Neuronal stem cell (in vitro differentiated cells): Measurements from ENCODE around the gene MRPL14.

Source experiments
- DNase-seq: peaks from one replicate; pipeline ENCODE4 v3.0.0-alpha.2; 2013; ENCODE audit warnings: low spot score
- H2AFZ ChIP-seq: one replicate; pipeline ENCODE4 v1.6.1; 2013; ENCODE audit warnings: mild to moderate bottlenecking, low read length, inconsistent platforms
- H2AK5ac ChIP-seq: 2 replicates; pipeline ENCODE4 v1.6.1; 2013; ENCODE audit warnings: low read depth, mild to moderate bottlenecking, inconsistent platforms, low read length, moderate library complexity, mixed read lengths
- H2BK120ac ChIP-seq: 2 replicates; pipeline ENCODE4 v1.6.1; 2013; ENCODE audit warnings: low read depth, mild to moderate bottlenecking, inconsistent platforms, low read length, moderate library complexity, mixed read lengths
- H2BK12ac ChIP-seq: one replicate; pipeline ENCODE4 v1.6.1; 2013; ENCODE audit warnings: low read length, inconsistent platforms
- H2BK15ac ChIP-seq: 2 replicates; pipeline ENCODE4 v1.6.1; 2013; ENCODE audit warnings: mild to moderate bottlenecking, low read length, inconsistent platforms, mixed read lengths
- H2BK5ac ChIP-seq: one replicate; pipeline ENCODE4 v1.6.1; 2013; ENCODE audit warnings: inconsistent platforms, mild to moderate bottlenecking, low read length, moderate library complexity
- H3K14ac ChIP-seq: one replicate; pipeline ENCODE4 v1.6.1; 2013; ENCODE audit warnings: low read length, inconsistent platforms
- H3K18ac ChIP-seq: 2 replicates; pipeline ENCODE4 v1.6.1; 2013; ENCODE audit warnings: low read length, inconsistent platforms
- H3K23ac ChIP-seq: 2 replicates; pipeline ENCODE4 v1.6.1; 2013; ENCODE audit warnings: low read depth, mild to moderate bottlenecking, mixed read lengths, low read length, inconsistent platforms; ENCODE audit not compliant: poor library complexity
- H3K27ac ChIP-seq: replicated peaks from 3 replicates; pipeline ENCODE4 v1.5.1; 2013; ENCODE audit warnings: low read length, inconsistent platforms
- H3K27me3 ChIP-seq, 3 experiments: 2 replicates each; pipeline ENCODE4 v1.6.1; 2013; ENCODE audit warnings: low read length in 3 of 3, mild to moderate bottlenecking in 2 of 3, inconsistent platforms in 1 of 3, low read depth in 1 of 3, mixed read lengths in 1 of 3, moderate library complexity in 1 of 3; ENCODE audit not compliant: control insufficient read depth in 3 of 3, insufficient read depth in 3 of 3
- H3K36me3 ChIP-seq, 2 donors: replicated peaks in 1 of 2; 2 replicates each; pipeline ENCODE4 v1.6.1; 2013; ENCODE audit warnings: low read length in 2 of 2; ENCODE audit not compliant: control insufficient read depth in 2 of 2, insufficient read depth in 2 of 2
- H3K4ac ChIP-seq: 2 replicates; pipeline ENCODE4 v1.6.1; 2013; ENCODE audit warnings: inconsistent platforms, mild to moderate bottlenecking, low read length, moderate library complexity
- H3K4me1 ChIP-seq, 2 donors: 1 replicate in 1 of 2; 2 replicates in 1 of 2; pipeline ENCODE4 v1.6.1; 2013; ENCODE audit warnings: low read length in 2 of 2, low read depth in 1 of 2; ENCODE audit not compliant: control insufficient read depth in 2 of 2, insufficient read depth in 1 of 2
- H3K4me2 ChIP-seq: one replicate; pipeline ENCODE4 v1.6.1; 2013; ENCODE audit warnings: mild to moderate bottlenecking, low read length, inconsistent platforms; ENCODE audit not compliant: insufficient read depth, poor library complexity, severe bottlenecking
- H3K4me3 ChIP-seq, 2 donors: 2 replicates each; pipeline ENCODE4 v1.5.1; 2013; ENCODE audit warnings: low read length in 2 of 2, mild to moderate bottlenecking in 2 of 2, inconsistent platforms in 1 of 2, moderate library complexity in 1 of 2
- H3K79me1 ChIP-seq: one replicate; pipeline ENCODE4 v1.6.1; 2013; ENCODE audit warnings: low read depth, mild to moderate bottlenecking, inconsistent platforms, low read length, moderate library complexity
- H3K9ac ChIP-seq: one replicate; pipeline ENCODE4 v1.6.1; 2013; ENCODE audit warnings: mild to moderate bottlenecking, low read depth, low read length, inconsistent platforms; ENCODE audit not compliant: poor library complexity
- H3K9me3 ChIP-seq, 2 donors: replicated peaks in 1 of 2; 2 replicates each; pipeline versions ENCODE3 to v1.6.1; 2013; ENCODE audit warnings: low read length in 2 of 2, mild to moderate bottlenecking in 2 of 2, inconsistent platforms in 1 of 2, low read depth in 1 of 2, mixed read lengths in 1 of 2, moderate library complexity in 1 of 2; ENCODE audit not compliant: control insufficient read depth in 2 of 2, insufficient read depth in 1 of 2
- H4K8ac ChIP-seq: one replicate; pipeline ENCODE4 v1.6.1; 2013; ENCODE audit warnings: low read depth, mild to moderate bottlenecking, inconsistent platforms, low read length, moderate library complexity
- H4K91ac ChIP-seq: one replicate; pipeline ENCODE4 v1.6.1; 2013; ENCODE audit warnings: low read length, low read depth, mild to moderate bottlenecking, inconsistent platforms; ENCODE audit not compliant: poor library complexity
- WGBS, 2 donors: extraction: QIAGEN DNeasy Blood & Tissue Kit; methylation state at CpG; one replicate each; pipeline ENCODE4 v1.1.7; 2013; ENCODE audit warnings: missing lambda C conversion rate in 2 of 2, mixed read lengths in 1 of 2; ENCODE audit not compliant: insufficient read length in 2 of 2, insufficient replicate concordance in 1 of 2; ENCODE audit errors: extremely low coverage in 2 of 2; 5-methylcytosine and 5-hydroxymethylcytosine counted together

Gene MRPL14

GRCh38 chr6:44104481-44105021 lies 22.7 kb downstream of the MRPL14 start:
- no peak overlapping the region for H3K18ac ChIP-seq
- peaks cover 6% of the 10 kb centered on the region for H3K79me1 ChIP-seq
- H3K4me1 ChIP-seq, result peaks cover 5 to 6% of the 10 kb centered on the region in 2 donors
- no peak overlapping the region for H3K14ac ChIP-seq
- H2BK120ac ChIP-seq, result no peak overlapping the region
- no peak overlapping the region for H4K8ac ChIP-seq
- H3K9me3 ChIP-seq, result peaks cover 0 to 2% of the 10 kb centered on the region in 2 donors
- no peak overlapping the region for H3K4me3 ChIP-seq
- H2AFZ ChIP-seq, result no peak overlapping the region
- H3K4me2 ChIP-seq, result no peak overlapping the region
- no peaks in the 10 kb centered on the region for H3K27me3 ChIP-seq
- no peak overlapping the region for H2BK15ac ChIP-seq
- no peak overlapping the region for H2AK5ac ChIP-seq
- H4K91ac ChIP-seq, result no peak overlapping the region
- H3K4ac ChIP-seq, result no peak overlapping the region
- peaks cover 61 to 75% of the 10 kb centered on the region in 2 donors for H3K36me3 ChIP-seq
- H2BK5ac ChIP-seq, result no peak overlapping the region
- H2BK12ac ChIP-seq, result no peak overlapping the region
- WGBS, 2 donors, result no CpG with 5 or more reads among the region's 3 CpGs
- no peak overlapping the region for H3K27ac ChIP-seq
- no peak overlapping the region for H3K9ac ChIP-seq
- DNase-seq, result no peak
- no peak overlapping the region for H3K23ac ChIP-seq

GRCh38 chr6:44102527-44102926 lies 24.7 kb downstream of the MRPL14 start:
- H3K4me3 ChIP-seq, result no peak overlapping the region
- no peak overlapping the region for H3K4ac ChIP-seq
- H2BK15ac ChIP-seq, result no peak overlapping the region
- H3K23ac ChIP-seq, result no peak overlapping the region
- H3K4me1 ChIP-seq, result peaks cover 5 to 6% of the 10 kb centered on the region in 2 donors
- H3K14ac ChIP-seq, result no peak overlapping the region
- H2AK5ac ChIP-seq, result no peak overlapping the region
- H2BK120ac ChIP-seq, result no peak overlapping the region
- H4K8ac ChIP-seq, result no peak overlapping the region
- H2BK5ac ChIP-seq, result no peak overlapping the region
- no peak overlapping the region for H4K91ac ChIP-seq
- no peak overlapping the region for H3K9ac ChIP-seq
- no peak overlapping the region for H3K18ac ChIP-seq
- WGBS, 2 donors, result no CpG with 5 or more reads among the region's 2 CpGs
- H3K36me3 ChIP-seq, result peaks cover 51 to 66% of the 10 kb centered on the region in 2 donors
- no peak for DNase-seq
- H3K9me3 ChIP-seq, result peaks cover 0 to 2% of the 10 kb centered on the region in 2 donors
- H3K27me3 ChIP-seq, result no peaks in the 10 kb centered on the region
- peaks cover 6% of the 10 kb centered on the region for H3K79me1 ChIP-seq
- no peak overlapping the region for H2AFZ ChIP-seq
- H3K4me2 ChIP-seq, result no peak overlapping the region
- no peak overlapping the region for H3K27ac ChIP-seq
- no peak overlapping the region for H2BK12ac ChIP-seq

- no peak overlapping the region for H2AFZ ChIP-seq
- no peak overlapping the region for H2BK120ac ChIP-seq
- H3K4me2 ChIP-seq, result no peak overlapping the region
- H3K27ac ChIP-seq, result no peak overlapping the region
- H3K4ac ChIP-seq, result no peak overlapping the region
- H2BK12ac ChIP-seq, result peak overlapping the region; percentile 30
- H3K14ac ChIP-seq, result no peak overlapping the region
- H3K9ac ChIP-seq, result peak overlapping the region; percentile 37
- H3K4me3 ChIP-seq, result no peak overlapping the region
- H3K23ac ChIP-seq, result no peak overlapping the region
- no peak overlapping the region for H2AK5ac ChIP-seq
- H3K79me1 ChIP-seq, result peaks cover 4% of the 10 kb centered on the region
- no peak overlapping the region for H3K18ac ChIP-seq
- peaks cover 47 to 62% of the 10 kb centered on the region in 2 donors for H3K36me3 ChIP-seq
- no peak overlapping the region for H4K8ac ChIP-seq
- H3K9me3 ChIP-seq, result peaks cover 0 to 2% of the 10 kb centered on the region in 2 donors
- no peak overlapping the region for H2BK15ac ChIP-seq
- no CpG with 5 or more reads among the region's 4 CpGs for WGBS, 2 donors
- DNase-seq, result no peak
- no peak overlapping the region for H4K91ac ChIP-seq
- peak overlapping the region; percentile 76 for H2BK5ac ChIP-seq
- H3K27me3 ChIP-seq, result no peaks in the 10 kb centered on the region
- peaks cover 5 to 6% of the 10 kb centered on the region in 2 donors for H3K4me1 ChIP-seq
Observed at GRCh38 chr6:44101832-44102231, 25.4 kb downstream of the MRPL14 start.

GRCh38 chr6:44100088-44100550 lies 27.1 kb downstream of the MRPL14 start:
- Histone ChIP-seq H2AFZ (no peak overlapping the region), H3K18ac (no peak overlapping the region), H3K23ac (no peak overlapping the region), H2BK15ac (no peak overlapping the region), H2BK120ac (no peak overlapping the region), H3K9me3 (peaks cover 0 to 2% of the 10 kb centered on the region in 2 donors), H2BK12ac (no peak overlapping the region), H2BK5ac (no peak overlapping the region), H3K9ac (no peak overlapping the region), H4K8ac (no peak overlapping the region), H3K4me1 (peaks cover 5 to 6% of the 10 kb centered on the region in 2 donors), H3K4ac (no peak overlapping the region), H3K27me3 (no peaks in the 10 kb centered on the region), H3K79me1 (no peaks in the 10 kb centered on the region), H3K27ac (no peak overlapping the region), H3K4me3 (no peak overlapping the region), H3K36me3 (peaks cover 38 to 53% of the 10 kb centered on the region in 2 donors), H3K14ac (no peak overlapping the region), H4K91ac (no peak overlapping the region), H3K4me2 (no peak overlapping the region), H2AK5ac (no peak overlapping the region)
- DNase-seq, result no peak
- WGBS, 2 donors, result no CpG with 5 or more reads among the region's 1 CpG
